ENCODE measurements around the gene GPR132.

GPR132 gene

GRCh38 chr14:105102361-105102870 is 37.2 kb upstream of the GPR132 start:
- no peak for TF ChIP-seq CTCF (conservative IDR thresholded peaks at IDR 0.05; ENCODE audit: low read length)
- no peak overlapping the region for H3K4me3 ChIP-seq (ENCODE audit: low read length)
- no peak for DNase-seq (ENCODE audit: low read depth)

- TF ChIP-seq CTCF (conservative IDR thresholded peaks at IDR 0.05; ENCODE audit: low read length) = no peak
- DNase-seq (ENCODE audit: low read depth) = no peak
- no peak overlapping the region for H3K4me3 ChIP-seq (ENCODE audit: low read length)
Measured at GRCh38 chr14:105100910-105101309, 35.7 kb upstream of the GPR132 start.

GRCh38 chr14:105099778-105100177 is 34.5 kb upstream of the GPR132 start:
- no peak overlapping the region for H3K4me3 ChIP-seq (ENCODE audit: low read length)
- no peak for DNase-seq (ENCODE audit: low read depth)
- no peak for TF ChIP-seq CTCF (conservative IDR thresholded peaks at IDR 0.05; ENCODE audit: low read length)

GRCh38 chr14:105098316-105098715 is 33.1 kb upstream of the GPR132 start:
- no peak for DNase-seq (ENCODE audit: low read depth)
- no peak overlapping the region for H3K4me3 ChIP-seq (ENCODE audit: low read length)
- no peak for TF ChIP-seq CTCF (conservative IDR thresholded peaks at IDR 0.05; ENCODE audit: low read length)

GRCh38 chr14:105097794-105098127 is 32.5 kb upstream of the GPR132 start:
- no peak for DNase-seq (ENCODE audit: low read depth)
- no peak overlapping the region for H3K4me3 ChIP-seq (ENCODE audit: low read length)
- no peak for TF ChIP-seq CTCF (conservative IDR thresholded peaks at IDR 0.05; ENCODE audit: low read length)

- no peak overlapping the region for H3K4me3 ChIP-seq (ENCODE audit: low read length)
- no peak for TF ChIP-seq CTCF (conservative IDR thresholded peaks at IDR 0.05; ENCODE audit: low read length)
Measured at GRCh38 chr14:105096206-105096875, 31.1 kb upstream of the GPR132 start.

GRCh38 chr14:105095236-105095805 is 30.1 kb upstream of the GPR132 start:
- H3K4me3 ChIP-seq (ENCODE audit: low read length) = no peak overlapping the region
- TF ChIP-seq CTCF (conservative IDR thresholded peaks at IDR 0.05; ENCODE audit: low read length) = no peak
- no peak for DNase-seq (ENCODE audit: low read depth)

More at GRCh38 chr14:105096206-105096875, 31.1 kb upstream of the GPR132 start:
- no peak for DNase-seq (ENCODE audit: low read depth)
